Neural cell (in vitro differentiated cells): ENCODE data around the gene TRABD2A.

Experiments used
- EP300 ChIP-seq: fragments of 450-650 bp; conservative IDR thresholded peaks from 2 replicates; pipeline ENCODE4 v1.6.1; 2014; ENCODE audit warnings: antibody characterized with exemption, mild to moderate bottlenecking, moderate library complexity; ENCODE audit not compliant: poor library complexity, severe bottlenecking
- EZH2 ChIP-seq: fragments of 200-600, 300-800 bp; shearing (Covaris generic), sonication (generic); IDR thresholded peaks from 2 replicates; pipeline ENCODE4 v1.6.1; 2014; ENCODE audit warnings: antibody characterized with exemption, low read length, borderline replicate concordance, mild to moderate bottlenecking; ENCODE audit not compliant: insufficient read depth, poor library complexity, severe bottlenecking
- POLR2AphosphoS5 ChIP-seq: IDR thresholded peaks from 2 replicates; pipeline ENCODE4 v1.6.1; 2012
- SMC3 ChIP-seq: fragments of 450-650 bp; conservative IDR thresholded peaks from 2 replicates; pipeline ENCODE4 v1.6.1; 2014; ENCODE audit warnings: antibody characterized with exemption, mild to moderate bottlenecking, moderate library complexity; ENCODE audit not compliant: poor library complexity
- TF ChIP-seq, protein P1 (sequence below): fragments of 450-650 bp; IDR thresholded peaks from 2 replicates; pipeline ENCODE4 v1.5.1; 2014; ENCODE audit warnings: antibody characterized with exemption, mild to moderate bottlenecking, moderate library complexity; ENCODE audit not compliant: poor library complexity, severe bottlenecking
- TF ChIP-seq, protein P2 (sequence below): IDR thresholded peaks from 2 replicates; pipeline ENCODE4 v1.6.1; 2012; ENCODE audit warnings: borderline replicate concordance

DNA sequence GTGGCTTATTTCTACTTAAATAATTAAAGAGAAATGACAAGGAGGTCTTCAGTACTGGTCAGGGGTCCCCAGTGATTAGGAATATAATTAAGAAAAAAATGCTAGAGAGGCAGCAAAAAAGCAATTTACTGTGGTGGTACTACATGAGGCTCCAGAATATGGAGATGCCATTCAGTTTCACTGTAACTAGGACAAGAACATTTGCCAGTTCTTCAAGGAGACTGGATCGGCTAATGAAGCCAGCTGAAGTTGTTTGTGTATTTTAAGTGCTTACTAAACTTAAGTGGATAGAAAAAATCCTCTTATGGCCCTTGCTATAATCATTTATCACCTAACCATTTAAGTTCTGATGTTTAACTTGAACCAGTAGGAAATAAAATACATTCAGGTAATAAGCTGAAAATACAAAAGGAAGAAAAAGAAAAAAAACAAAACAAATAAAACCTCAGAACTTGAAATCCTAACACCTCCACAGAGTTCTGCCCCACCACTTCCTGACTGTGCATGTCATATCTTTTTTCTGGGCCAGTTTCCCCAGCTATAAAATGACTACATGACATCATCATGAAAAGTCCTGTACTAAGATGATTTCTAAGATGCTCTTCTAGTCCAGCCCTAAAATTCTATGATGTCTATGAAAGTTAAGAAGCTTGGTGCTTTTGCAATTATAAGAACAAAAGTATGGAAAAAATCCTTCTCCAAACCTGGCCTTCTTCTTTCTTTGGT is 98.0 kb downstream of the TRABD2A start:
- TF ChIP-seq EP300 (no peak), EZH2 (no peak), SMC3 (no peak), POLR2AphosphoS5 (no peak)
- TF ChIP-seq, protein P1, sequence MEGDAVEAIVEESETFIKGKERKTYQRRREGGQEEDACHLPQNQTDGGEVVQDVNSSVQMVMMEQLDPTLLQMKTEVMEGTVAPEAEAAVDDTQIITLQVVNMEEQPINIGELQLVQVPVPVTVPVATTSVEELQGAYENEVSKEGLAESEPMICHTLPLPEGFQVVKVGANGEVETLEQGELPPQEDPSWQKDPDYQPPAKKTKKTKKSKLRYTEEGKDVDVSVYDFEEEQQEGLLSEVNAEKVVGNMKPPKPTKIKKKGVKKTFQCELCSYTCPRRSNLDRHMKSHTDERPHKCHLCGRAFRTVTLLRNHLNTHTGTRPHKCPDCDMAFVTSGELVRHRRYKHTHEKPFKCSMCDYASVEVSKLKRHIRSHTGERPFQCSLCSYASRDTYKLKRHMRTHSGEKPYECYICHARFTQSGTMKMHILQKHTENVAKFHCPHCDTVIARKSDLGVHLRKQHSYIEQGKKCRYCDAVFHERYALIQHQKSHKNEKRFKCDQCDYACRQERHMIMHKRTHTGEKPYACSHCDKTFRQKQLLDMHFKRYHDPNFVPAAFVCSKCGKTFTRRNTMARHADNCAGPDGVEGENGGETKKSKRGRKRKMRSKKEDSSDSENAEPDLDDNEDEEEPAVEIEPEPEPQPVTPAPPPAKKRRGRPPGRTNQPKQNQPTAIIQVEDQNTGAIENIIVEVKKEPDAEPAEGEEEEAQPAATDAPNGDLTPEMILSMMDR = no peak
- TF ChIP-seq, protein P2, sequence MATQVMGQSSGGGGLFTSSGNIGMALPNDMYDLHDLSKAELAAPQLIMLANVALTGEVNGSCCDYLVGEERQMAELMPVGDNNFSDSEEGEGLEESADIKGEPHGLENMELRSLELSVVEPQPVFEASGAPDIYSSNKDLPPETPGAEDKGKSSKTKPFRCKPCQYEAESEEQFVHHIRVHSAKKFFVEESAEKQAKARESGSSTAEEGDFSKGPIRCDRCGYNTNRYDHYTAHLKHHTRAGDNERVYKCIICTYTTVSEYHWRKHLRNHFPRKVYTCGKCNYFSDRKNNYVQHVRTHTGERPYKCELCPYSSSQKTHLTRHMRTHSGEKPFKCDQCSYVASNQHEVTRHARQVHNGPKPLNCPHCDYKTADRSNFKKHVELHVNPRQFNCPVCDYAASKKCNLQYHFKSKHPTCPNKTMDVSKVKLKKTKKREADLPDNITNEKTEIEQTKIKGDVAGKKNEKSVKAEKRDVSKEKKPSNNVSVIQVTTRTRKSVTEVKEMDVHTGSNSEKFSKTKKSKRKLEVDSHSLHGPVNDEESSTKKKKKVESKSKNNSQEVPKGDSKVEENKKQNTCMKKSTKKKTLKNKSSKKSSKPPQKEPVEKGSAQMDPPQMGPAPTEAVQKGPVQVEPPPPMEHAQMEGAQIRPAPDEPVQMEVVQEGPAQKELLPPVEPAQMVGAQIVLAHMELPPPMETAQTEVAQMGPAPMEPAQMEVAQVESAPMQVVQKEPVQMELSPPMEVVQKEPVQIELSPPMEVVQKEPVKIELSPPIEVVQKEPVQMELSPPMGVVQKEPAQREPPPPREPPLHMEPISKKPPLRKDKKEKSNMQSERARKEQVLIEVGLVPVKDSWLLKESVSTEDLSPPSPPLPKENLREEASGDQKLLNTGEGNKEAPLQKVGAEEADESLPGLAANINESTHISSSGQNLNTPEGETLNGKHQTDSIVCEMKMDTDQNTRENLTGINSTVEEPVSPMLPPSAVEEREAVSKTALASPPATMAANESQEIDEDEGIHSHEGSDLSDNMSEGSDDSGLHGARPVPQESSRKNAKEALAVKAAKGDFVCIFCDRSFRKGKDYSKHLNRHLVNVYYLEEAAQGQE = no peak
